SK-MEL-5 (cell line): Measurements from ENCODE around the gene NAA20. TPM values are rescaled to one million over a fixed set of nuclear protein-coding genes. Genes with fewer than 3 reads are reported as not detected.

ENCODE experiments used
- total RNA-seq: library from RNA; depleted of rRNA; stranded (reverse); fragments of >200 nt; shearing (Covaris generic); gene quantifications from 2 replicates; pipeline ENCODE4 v1.2.3, GENCODE V29; 2014; rRNA removed

NAA20 gene
- total RNA-seq, 1 experiment from 2014 or later: 95.8 TPM

Other genes starting within 250 kb of the NAA20 start
- 61.4 and 73.7 TPM in 2 replicates for gene CRNKL1, start 35.1 kb downstream of the NAA20 start, total RNA-seq
- gene CFAP61, start 35.2 kb downstream of the NAA20 start, total RNA-seq: 39.3 and 54.6 TPM in 2 replicates